ENCODE measurements around the gene COMMD3.

GRCh38 chr10:22322641-22323160, 6.5 kb downstream of the COMMD3 start:
- no peak for TF ChIP-seq YY1 (IDR thresholded peaks at IDR 0.05; ENCODE audit: insufficient read depth, insufficient read length)
- no peak for TF ChIP-seq ZNF274 (IDR thresholded peaks at IDR 0.05; ENCODE audit: low read depth, low read length)
